Measurements from ENCODE around the gene NLGN1.

The NLGN1 gene

DNA sequence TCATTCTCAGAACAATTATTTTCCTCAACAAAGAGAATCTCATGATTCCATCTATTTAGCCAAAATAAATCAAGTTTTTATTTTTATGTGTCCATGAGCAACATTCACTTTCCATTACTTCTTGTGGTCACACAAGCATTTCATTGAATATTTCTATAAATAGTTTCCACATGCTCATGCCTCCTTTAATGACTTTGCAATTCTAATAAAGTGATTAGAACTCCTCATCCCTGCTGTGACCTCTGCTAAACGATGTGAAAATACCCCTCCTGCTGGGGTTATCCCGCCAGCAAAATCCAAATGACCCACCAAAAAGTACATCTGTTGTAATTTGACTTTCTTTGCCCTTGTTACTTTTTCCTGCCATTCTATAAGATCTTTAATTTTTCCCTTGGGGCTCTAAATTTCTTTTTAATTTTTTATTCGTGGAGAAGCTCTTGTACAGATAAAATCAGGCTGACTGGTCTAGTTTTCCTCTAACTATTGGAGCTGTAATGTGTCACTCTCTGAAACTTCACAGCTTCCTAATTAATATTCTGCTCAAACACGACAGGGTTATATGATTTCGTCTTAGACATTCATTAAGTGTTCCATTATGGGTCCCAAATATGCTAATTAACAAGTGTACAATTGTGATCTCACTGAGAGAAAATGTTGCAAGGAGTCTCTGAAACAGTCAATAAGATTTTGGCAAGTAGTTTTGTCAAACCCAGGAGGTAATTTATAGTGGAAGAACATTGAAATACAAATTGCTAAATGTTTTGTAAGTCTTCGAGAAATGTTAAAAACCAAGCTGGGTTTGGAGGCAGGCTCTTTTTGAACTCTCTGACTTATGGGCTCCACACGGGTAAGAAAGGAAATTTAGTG, 928.5 kb downstream of the NLGN1 start:
- Histone ChIP-seq H3K36me3 (replicated peaks) (no peaks in the 10 kb centered on the region), H3K27ac (no peak overlapping the region), H3K27me3 (replicated peaks) (no peaks in the 10 kb centered on the region), H3K4me3 (ENCODE audit: low read depth, low read length) (no peak overlapping the region)
- TF ChIP-seq, protein P1, sequence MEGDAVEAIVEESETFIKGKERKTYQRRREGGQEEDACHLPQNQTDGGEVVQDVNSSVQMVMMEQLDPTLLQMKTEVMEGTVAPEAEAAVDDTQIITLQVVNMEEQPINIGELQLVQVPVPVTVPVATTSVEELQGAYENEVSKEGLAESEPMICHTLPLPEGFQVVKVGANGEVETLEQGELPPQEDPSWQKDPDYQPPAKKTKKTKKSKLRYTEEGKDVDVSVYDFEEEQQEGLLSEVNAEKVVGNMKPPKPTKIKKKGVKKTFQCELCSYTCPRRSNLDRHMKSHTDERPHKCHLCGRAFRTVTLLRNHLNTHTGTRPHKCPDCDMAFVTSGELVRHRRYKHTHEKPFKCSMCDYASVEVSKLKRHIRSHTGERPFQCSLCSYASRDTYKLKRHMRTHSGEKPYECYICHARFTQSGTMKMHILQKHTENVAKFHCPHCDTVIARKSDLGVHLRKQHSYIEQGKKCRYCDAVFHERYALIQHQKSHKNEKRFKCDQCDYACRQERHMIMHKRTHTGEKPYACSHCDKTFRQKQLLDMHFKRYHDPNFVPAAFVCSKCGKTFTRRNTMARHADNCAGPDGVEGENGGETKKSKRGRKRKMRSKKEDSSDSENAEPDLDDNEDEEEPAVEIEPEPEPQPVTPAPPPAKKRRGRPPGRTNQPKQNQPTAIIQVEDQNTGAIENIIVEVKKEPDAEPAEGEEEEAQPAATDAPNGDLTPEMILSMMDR (IDR thresholded peaks at IDR 0.05; ENCODE audit: low read depth, low read length, missing control alignments): no peak
- in situ Hi-C loops (cut with HindIII; ENCODE audit: low pct_ligation_motif_present, low sequenced_read_pairs): no loop called here
- no peak for DNase-seq

DNA sequence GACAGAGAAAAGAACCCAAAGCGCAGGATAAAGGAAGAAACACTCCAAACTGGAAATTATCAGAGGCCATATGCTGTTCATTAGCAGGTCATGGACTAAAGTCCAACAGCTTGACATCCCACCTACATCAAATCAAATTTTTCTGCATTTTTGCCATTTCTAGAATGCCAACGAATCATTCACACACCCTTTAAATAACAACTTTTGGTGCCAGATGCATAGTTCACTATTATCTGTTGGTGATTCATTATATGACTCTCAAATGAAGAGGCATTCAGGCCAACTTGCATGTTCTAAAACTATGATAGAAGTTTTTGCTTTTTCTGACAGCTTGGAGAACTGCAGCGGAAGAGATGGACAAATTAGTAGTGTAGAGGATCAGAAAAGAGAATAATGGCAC, 931.8 kb downstream of the NLGN1 start:
- TF ChIP-seq, protein P1 (IDR thresholded peaks at IDR 0.05; ENCODE audit: low read depth, low read length, missing control alignments): no peak
- peak; percentile 51 for DNase-seq

DNA sequence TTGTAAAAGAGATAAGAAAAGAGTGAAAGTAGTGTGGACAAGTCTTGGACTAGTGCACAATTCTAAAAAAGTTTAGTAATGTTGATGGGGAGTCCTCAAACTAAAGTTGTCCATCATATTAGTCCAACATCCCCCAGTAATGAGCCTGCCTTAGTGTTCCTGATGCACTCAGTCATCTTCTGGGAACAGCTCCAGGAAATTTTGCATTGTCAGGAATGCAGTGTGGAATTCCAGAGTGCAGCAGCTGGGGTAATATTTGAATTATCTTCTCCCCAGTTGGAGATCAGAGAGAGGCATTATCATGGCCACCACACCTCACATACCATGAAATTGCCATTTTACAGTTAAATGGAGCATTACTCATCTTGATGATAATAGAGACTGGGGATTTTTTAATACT, 932.8 kb downstream of the NLGN1 start:
- Histone ChIP-seq H3K4me3 (ENCODE audit: low read depth, low read length) (no peak overlapping the region), H3K27me3 (replicated peaks) (no peaks in the 10 kb centered on the region), H3K36me3 (replicated peaks) (no peaks in the 10 kb centered on the region), H3K27ac (peak overlapping the region; percentile 11)
- TF ChIP-seq, protein P1 (IDR thresholded peaks at IDR 0.05; ENCODE audit: low read depth, low read length, missing control alignments): no peak
- in situ Hi-C loops (cut with HindIII; ENCODE audit: low pct_ligation_motif_present, low sequenced_read_pairs): no loop called here
- peak; percentile 86 for DNase-seq

More for the DNA sequence above, 931.8 kb downstream of the NLGN1 start:
- Histone ChIP-seq H3K27ac (peak overlapping the region; percentile 20), H3K36me3 (replicated peaks) (no peaks in the 10 kb centered on the region), H3K4me3 (ENCODE audit: low read depth, low read length) (no peak overlapping the region), H3K27me3 (replicated peaks) (no peaks in the 10 kb centered on the region)
- in situ Hi-C loops (cut with HindIII; ENCODE audit: low pct_ligation_motif_present, low sequenced_read_pairs): no loop called here

DNA sequence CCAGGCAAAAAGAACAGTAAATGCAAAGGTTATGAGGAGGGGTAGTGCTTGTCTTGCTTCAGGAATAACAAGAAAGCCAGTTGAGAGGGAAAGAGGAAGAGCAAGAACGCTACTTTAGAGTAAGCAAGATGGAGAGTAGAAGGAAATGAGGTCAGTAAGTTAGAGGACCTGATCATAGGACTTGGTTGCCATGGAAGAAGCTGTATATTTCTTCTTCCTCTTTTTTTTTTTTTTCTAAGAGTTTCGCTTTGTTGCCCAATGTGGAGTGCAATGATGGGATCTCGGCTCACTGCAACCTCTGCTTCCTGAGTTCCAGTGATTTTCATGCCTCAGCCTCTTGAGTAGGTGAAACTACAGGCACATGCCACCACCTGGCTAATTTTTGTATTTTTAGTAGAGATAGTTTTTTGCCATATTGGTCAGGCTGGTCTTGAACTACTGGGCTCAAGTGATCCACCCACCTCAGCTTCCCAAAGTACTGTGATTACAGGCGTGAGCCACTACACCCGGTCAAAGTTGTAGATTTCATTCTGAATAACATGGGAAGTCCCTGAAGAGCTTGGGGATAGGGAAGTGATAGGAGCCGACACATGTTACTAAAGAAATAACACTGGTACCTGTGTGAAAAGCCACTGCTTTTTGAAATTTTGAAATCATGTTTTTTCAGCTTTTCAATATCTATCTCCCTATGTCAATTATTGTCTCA, 933.7 kb downstream of the NLGN1 start:
- Histone ChIP-seq H3K4me3 (ENCODE audit: low read depth, low read length) (no peak overlapping the region), H3K27me3 (replicated peaks) (no peaks in the 10 kb centered on the region), H3K36me3 (replicated peaks) (no peaks in the 10 kb centered on the region), H3K27ac (no peak overlapping the region)
- in situ Hi-C loops (cut with HindIII; ENCODE audit: low pct_ligation_motif_present, low sequenced_read_pairs): no loop called here
- TF ChIP-seq, protein P1 (IDR thresholded peaks at IDR 0.05; ENCODE audit: low read depth, low read length, missing control alignments): no peak
- no peak for DNase-seq

DNA sequence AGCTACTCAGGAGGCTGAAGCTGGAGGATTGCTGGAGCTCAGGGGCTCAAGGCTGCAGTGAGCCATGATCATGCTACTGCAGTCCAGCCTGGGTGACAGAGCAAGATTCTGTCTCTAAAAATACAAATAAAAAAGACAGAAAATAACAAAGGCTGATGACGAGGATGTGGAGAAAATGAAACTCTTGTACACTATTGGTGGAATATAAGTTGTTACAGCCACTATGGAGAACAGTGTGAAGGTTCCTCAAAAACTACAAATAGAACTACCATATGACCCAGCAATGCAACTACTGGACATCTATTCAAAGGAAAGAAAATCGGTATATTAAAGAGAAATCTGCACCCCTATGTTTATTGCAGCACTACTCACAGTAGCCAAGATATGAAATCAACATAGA, 934.8 kb downstream of the NLGN1 start:
- H3K27ac ChIP-seq: no peak overlapping the region
- no peak for DNase-seq
- TF ChIP-seq, protein P1 (IDR thresholded peaks at IDR 0.05; ENCODE audit: low read depth, low read length, missing control alignments): no peak
- no peaks in the 10 kb centered on the region for H3K36me3 ChIP-seq (replicated peaks)
- in situ Hi-C loops (cut with HindIII; ENCODE audit: low pct_ligation_motif_present, low sequenced_read_pairs): no loop called here
- H3K27me3 ChIP-seq (replicated peaks): no peaks in the 10 kb centered on the region
- H3K4me3 ChIP-seq (ENCODE audit: low read depth, low read length): no peak overlapping the region

Measured in brain microvascular endothelial cell (primary cell).